Stimulated activated CD4-positive, alpha-beta T cell treated with anti-CD3 and anti-CD28 coated beads, Interleukin-1b, Interleukin-23, amount 100 ng/mL, for 24 hours (primary cell): ENCODE results near the gene MACROH2A2.

ENCODE experiments used
- DNase-seq, 4 experiments: peaks; one replicate each; pipeline ENCODE4 v3.0.0-alpha.2; 2020; ENCODE audit warnings: low read depth in 4 of 4, low spot score in 1 of 4

Gene MACROH2A2

DNA sequence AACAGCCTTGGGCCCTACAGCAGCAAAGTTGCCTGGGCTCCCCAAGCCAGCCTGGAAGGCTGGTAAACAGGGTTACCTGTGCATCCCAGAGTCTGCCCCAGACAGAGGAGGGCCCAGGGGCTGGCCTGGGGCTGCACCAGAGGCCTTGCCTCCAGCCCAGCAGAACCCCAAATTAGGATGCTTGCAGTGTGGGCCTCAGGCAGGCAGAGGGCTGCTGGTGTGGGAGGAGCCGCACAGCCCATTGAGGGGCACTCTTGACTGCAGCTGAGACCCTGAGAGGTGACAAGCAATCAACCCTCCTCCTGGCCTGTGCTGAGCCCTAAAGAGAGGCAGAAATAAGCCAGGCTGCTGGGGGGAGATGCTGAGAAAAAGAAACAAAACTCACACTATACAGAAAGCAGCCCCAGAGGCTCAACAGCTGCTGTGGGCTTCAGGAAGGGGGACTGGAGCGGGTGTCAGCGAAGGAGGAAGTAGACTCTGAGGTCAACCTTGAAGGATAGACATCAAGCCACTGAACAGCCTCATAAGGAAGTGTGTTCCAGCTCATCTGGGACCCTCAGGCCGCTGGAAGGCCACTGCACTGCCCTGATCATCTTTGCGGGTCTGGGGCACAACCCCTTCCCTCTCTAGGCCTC, 73.4 kb downstream of the MACROH2A2 start:
- DNase-seq = no peak

- no peak for DNase-seq
Observed at GRCh38 chr10:70126700-70127395, 74.2 kb downstream of the MACROH2A2 start.

GRCh38 chr10:70130878-70131559, 78.4 kb downstream of the MACROH2A2 start:
- DNase-seq = no peak

DNA sequence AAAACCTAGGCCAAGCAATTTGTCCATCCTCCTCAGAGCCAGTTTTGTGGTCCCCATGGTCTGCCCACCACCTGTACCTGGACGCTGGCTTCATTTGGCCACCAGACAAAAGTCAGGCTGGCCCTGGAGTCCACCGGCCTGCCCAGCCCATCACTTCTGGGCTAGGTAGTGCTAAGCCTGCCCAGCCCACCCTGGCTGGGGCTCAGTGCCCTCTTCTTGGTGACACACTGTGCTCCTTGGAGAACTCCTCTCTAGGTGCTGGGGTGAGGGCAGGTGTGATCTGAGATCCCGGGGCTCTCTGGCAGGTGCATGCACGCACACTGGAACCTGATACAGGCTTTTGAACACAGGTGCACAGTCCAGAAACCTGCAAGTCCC, 78.9 kb downstream of the MACROH2A2 start:
- DNase-seq = no peak

DNA sequence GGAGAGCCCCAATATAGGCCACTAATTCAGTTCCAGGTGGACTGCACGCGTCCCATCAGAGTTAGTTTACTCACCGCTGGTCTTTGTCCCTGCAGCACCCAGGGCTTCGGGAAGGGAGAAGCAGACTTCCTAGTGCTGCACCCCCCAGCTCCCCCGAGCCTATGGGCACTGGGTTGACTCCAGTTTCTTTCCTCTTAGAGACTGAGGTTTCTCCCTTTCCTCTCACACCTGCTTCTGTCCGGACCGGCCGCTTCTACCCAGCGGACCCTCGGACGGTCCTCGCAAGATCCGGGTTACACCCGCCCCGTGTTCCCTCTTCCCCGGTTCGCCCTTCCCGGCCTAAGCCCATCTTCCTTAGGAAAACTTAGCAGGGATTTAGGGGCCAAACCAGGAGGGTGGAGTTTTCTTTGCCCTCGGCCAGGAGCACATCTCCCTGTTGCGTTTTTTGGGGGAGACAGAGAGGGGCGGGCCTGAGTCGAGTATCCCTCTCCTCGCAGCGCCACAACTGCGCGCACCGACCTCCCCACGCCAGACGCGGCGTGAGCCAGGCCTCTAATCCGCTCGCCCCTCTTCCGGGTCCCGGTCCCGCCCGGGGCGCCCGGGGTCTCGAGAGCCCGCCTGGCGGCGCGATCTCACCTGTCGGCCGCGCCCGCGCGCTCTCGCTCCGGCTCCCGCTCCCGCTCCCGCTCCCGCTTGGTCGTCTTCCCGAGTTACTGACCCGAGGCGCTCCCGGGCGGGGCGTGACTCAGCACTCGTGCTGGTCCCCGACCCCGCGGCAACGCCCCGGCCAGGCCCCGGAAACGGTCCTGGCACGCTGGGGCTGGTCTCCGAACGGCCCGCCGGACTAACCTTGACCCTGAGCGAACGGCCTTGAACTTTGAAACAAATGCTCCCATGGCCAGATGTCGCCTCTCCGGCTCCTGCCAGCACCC, 79.7 kb downstream of the MACROH2A2 start, which contains the start of gene AIFM2:
Gene AIFM2 (minus strand): TSS at position 728 of the 932 bp plus-strand sequence. CDS start 8,741 bp downstream, outside the sequence.
- DNase-seq = peak in 2 of 4 experiments; percentile 11 to 17

DNA sequence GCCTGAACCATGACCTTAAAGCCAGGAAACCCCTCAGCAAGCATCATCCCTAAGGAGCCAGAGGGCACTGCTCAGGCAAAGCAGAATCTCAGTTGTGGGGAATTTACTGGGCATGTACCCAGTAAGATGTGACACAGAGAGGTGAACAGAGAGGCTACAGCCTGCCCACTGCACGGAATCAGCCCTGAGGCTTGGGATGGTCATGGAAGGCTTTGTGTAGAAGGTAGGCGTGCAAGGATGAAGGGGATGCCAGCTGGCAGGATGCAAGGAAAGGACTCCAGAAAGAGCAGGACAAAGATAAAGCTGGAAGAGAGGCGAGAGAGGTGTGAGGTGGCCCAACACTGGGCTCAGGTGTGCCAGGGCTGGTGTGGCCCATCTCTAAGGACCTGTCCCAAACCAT, 82.4 kb downstream of the MACROH2A2 start:
- DNase-seq = no peak

DNA sequence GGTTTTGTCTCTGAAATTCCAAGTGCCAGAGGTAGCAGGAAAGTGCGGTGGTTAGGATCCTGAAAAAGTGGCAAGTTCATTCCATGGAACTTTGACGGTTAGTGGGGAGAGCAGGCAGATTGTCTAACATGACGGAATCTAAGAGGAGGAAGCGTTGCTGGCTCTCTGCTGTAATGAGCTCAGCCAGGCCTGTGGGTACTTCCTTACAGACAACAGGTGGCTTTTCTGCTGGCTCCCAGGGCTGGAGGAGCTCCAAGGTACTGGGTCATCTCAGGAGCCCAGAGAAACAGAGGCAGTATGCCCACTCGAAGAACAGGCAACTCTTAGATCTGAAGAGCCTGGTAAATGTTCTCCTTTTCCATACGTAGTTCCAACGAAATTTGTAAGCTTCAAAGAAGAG, 83.0 kb downstream of the MACROH2A2 start:
- DNase-seq = no peak

GRCh38 chr10:70137135-70137534, 84.5 kb downstream of the MACROH2A2 start:
- no peak for DNase-seq

- no peak for DNase-seq
Observed at GRCh38 chr10:70137927-70138883, 85.6 kb downstream of the MACROH2A2 start.

DNA sequence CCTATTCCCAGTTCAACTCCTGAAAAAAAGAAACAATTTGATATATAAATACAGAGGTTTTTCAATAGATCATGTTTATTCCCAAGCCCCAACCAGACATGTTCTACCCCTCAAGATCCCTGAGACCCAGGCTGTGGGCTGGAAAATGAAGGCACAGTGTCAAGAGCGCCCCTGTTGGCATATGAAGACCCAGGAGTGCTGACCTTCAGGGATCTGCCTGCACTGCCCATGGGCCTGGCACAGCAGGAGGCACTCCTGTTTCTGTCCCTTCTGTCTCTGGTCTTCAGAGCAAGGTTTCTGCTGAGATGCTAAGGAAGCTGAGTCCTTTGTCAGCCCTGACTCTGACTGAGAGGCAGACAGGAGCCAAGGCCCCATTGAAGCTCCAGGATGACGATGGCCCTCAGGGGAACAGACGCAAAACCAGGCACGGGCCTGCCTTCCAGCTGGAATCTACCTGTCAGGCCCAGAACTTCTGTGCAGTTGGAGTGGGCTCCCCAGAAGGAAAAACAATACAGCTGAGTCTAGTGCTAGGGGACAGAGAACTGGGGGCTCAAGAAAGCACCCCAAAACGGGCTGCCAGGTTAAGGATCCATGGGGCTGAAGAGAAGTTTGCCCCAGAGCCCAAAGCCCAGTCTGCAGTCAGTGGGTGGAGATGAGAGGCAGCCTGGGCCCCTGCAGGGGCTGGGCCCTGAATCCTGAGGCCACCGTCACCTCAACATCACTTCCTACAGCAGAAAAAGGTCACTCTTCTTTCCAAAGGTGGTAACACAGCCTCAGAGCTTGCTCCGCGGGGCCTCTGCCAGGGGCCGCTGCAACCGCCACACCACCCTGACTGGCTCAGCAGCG, 86.7 kb downstream of the MACROH2A2 start:
- no peak for DNase-seq

GRCh38 chr10:70139997-70140250, 87.3 kb downstream of the MACROH2A2 start:
- no peak for DNase-seq

GRCh38 chr10:70140297-70140696, 87.7 kb downstream of the MACROH2A2 start:
- DNase-seq = no peak

GRCh38 chr10:70142555-70142954, 89.9 kb downstream of the MACROH2A2 start:
- no peak for DNase-seq

- no peak for DNase-seq
Observed at GRCh38 chr10:70144372-70145110, 91.9 kb downstream of the MACROH2A2 start.

- no peak for DNase-seq
Observed at GRCh38 chr10:70145166-70145665, 92.6 kb downstream of the MACROH2A2 start.

DNA sequence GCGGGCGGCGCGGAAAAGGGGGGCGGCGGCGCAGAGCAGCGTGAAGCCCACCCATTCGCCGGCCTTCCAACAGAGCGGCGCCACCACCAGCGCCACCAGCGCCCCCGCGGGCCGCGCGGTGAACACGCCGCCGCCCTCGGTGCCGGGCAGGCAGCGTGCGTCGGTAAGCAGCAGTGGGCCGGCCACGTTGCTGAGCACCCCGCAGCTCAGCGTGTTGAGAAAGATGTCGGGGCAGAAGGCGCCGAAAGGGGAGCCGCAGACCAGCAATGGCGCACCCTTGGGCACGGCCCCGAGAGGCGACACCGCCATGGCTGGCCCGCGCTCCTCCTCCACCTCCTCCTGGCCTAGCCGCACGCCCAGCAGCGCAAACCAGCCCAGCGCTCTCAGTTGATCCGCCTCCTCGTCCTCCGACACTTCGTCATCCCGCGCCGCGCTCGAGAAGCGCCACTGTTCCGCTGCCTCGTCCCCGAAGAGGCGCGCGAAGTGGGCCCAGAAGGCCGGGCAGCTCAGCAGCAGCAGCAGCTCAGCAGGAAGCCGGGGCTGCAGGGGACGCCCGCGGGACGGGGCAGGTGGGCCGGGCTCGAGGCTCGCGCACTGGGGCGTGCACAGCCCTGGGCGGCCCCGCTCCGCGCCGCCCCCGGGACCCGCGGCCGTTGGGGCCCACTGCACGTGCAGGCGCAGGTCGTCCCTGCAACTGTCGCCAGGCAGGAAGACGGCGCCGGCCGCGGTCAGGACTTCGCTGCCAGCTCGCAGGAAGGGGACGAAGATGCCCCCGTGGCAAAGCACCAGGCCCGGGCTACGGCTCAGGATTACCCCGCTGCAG, 93.2 kb downstream of the MACROH2A2 start:
- DNase-seq = peak; percentile 34 to 52 (median 46)

DNA sequence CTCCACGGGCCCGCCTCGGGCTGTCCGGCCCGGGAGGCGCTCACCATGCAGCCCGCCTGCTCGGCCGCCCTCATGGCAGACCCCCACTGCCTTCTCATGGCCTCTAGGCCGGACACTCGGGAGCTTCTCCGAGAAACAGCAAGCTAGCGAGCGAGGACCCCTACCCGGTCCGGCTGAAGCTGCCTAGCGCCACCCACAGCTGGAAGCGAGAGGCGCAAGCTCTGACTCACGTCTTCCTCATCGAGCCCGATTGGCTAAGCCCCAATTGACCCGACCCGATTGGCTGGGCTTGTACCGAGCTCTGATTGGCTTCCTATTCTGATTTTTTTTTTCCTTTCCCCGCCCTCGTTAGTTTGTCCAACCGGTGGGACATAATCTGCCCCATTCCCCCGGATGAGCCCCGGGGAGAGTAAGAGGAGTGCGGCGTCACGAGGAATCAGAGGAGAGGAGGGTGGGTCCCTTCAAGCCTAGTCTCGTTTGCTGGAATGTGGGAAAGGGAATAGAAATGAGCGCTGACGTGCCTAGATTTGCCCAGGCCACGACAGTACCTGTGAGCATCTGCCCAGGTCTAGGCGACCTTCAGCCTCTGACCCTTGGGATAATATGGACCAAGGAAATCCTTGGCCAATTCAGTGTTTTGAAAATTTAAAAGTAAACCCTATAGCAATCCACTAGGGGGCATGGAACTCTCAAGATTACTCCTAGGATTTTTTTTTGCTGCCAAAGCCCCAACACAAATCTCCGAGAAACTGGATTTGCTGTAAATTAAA, 94.0 kb downstream of the MACROH2A2 start, which contains the start of gene TYSND1:
Gene TYSND1 (minus strand): TSS at position 212 of the 770 bp plus-strand sequence. CDS start 114 bp downstream, at position 98.
- DNase-seq = peak; percentile 70 to 89 (median 83)
